Upper lobe of left lung (tissue), 4 donors: ENCODE measurements around the gene STK39.

ENCODE experiments used
- CTCF ChIP-seq, 6 experiments: fragments of 450-650 bp in 4 of 6; fragments of 200-600 bp in 2 of 6; sonication (generic) in 2 of 6; IDR thresholded peaks; one replicate each; pipeline ENCODE4 v1.5.1; 2016 to 2019; ENCODE audit warnings: antibody characterized with exemption in 6 of 6
- EP300 ChIP-seq, 4 donors: sonication (generic); formaldehyde crosslinking; IDR thresholded peaks; one replicate each; pipeline ENCODE4 v1.5.1; 2017; ENCODE audit warnings: antibody characterized with exemption in 4 of 4, control low read depth in 2 of 4
- POLR2A ChIP-seq, 4 donors: fragments of 450-650 bp; IDR thresholded peaks; one replicate each; pipeline ENCODE4 v1.5.1; 2016 to 2017; ENCODE audit warnings: antibody characterized with exemption in 4 of 4, mild to moderate bottlenecking in 2 of 4
- POLR2AphosphoS5 ChIP-seq, 2 donors: sonication (generic); formaldehyde crosslinking; IDR thresholded peaks; one replicate each; pipeline ENCODE4 v1.5.1; 2017; ENCODE audit warnings: antibody characterized with exemption in 2 of 2

GRCh38 chr2:168052773-168053172 lies 194.6 kb downstream of the STK39 start:
- TF ChIP-seq EP300 (IDR thresholded peaks at IDR 0.05) (no peak), CTCF (IDR thresholded peaks at IDR 0.05) (no peak), POLR2AphosphoS5 (IDR thresholded peaks at IDR 0.05) (no peak), POLR2A (IDR thresholded peaks at IDR 0.05) (no peak)
